GM19324 (cell line): ENCODE results near the gene CYP2J2.
"Not testable (repeated sequence)": the region's sequence is repeated elsewhere in the genome, so short reads cannot be mapped to it uniquely, and the experiment has no call there.

ENCODE experiments used
- ATAC-seq: cut with Tn5 transposase; IDR thresholded peaks from one replicate; pipeline ENCODE4 v1.9.1; 2021; ENCODE audit warnings: mild to moderate bottlenecking, moderate library complexity; ENCODE audit not compliant: unreplicated experiment, low FRiP score

The CYP2J2 gene

DNA sequence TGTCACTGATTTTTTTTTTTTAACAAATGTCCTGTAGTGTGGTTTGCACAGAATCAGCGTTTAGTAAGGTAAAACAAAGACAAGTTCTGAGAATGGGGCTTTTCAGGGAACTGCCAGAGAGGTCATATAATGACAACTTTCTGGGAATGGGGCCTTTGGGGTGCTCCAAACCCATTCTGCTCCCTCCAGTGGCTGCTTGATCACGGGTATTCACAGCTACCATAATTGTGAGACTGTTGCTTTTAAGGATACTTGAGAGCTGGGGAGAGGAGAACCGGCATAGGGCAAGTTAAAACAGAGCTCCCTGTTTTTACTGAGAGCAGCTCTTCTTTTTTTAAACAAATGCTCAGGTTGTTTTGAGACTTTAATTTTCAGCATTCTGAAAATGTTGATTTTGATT, 48.2 kb downstream of the CYP2J2 start:
- ATAC-seq = no peak

DNA sequence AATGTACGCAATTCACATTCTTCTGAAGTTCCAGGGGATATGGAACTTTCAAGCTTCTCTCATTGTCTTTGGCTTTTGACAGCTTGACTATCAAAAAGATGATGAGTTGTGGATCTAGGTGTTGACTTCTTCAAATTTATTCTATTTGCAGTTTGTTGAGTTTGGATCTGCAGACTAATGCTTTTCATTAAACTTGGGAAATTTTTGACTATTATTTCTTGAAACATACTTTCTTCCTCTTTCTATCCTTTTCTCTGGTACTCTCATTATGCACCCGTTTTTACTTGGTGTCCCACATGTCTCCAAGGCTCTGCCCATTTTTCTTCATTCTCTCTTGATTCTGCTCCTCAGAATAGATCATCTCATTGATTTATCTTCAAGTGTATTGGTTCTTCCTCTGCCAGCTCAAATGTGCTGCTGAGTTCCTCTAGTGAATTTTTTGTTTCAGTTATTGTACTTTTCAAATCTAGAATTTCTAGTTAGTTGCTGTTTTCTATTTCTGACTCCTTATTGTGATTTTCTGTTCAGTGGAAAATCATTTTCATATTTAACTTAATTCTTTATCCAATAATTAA, 49.4 kb downstream of the CYP2J2 start:
- no peak for ATAC-seq

DNA sequence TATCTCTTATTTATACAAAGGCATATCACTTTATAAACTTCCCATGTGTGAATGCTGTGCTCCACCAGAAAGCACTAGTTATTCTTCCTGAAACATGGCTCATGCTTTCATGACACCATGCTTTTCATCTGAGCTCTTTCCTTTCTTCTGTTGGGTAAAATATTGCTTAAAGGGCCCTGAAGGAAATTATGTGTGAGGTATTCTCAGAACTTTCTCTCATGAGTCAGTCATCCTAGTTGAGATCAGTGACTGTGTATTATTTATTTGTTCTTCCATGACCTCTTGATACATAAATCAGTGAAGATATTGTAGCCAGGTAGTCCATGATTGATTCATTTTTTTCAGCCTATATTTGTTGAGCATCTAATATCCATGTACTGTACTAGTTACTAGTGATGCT, 54.8 kb downstream of the CYP2J2 start:
- ATAC-seq = no peak

DNA sequence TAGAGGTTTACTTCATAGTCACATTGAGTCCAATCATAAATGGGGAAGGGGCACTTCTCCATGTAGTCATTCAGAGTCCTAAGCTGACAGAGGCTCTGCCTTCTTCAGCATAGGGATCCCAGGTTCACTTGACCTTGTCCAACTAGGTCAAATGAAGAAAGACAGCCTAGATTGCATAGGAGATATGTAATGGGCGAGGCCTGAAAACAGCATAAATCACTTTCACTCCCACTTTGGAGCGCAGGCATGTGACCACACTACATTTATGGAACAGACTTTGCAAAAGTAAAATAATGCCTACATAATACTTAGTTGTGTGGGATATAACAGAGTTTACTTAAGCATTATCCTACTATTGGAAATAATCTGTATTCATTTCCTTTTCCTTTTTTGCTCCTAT, 60.1 kb downstream of the CYP2J2 start:
- no peak for ATAC-seq

DNA sequence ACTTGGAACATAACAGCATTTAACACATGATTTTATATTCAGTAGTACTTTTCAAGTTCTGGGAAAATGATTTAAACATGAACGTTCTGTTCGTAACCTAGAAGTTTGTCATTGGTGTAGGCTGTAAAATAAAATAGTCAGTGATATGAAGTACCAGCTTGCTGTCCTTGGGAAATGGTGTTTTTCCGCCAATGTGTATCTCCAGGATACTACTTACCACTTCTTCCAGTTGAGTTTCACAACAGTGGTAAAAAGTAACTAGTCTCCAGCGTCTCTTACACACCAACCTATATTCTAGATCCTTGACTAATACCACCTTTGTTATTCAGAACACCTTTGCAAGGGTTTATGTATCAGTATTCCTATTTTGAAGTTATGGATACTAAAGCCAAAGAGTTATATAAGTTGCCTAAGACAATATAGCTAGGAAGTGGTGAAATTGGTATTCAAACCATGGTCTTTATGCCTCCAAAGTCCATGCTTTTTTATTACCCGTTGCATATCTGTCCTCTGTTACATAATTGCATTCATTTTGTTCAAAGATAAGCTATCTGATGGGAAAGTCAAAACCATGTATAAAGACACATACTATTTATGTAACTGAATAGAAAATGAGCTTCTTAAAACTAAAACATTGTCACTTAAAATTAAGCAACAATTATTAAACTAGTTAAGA, 68.8 kb downstream of the CYP2J2 start:
- no peak for ATAC-seq

DNA sequence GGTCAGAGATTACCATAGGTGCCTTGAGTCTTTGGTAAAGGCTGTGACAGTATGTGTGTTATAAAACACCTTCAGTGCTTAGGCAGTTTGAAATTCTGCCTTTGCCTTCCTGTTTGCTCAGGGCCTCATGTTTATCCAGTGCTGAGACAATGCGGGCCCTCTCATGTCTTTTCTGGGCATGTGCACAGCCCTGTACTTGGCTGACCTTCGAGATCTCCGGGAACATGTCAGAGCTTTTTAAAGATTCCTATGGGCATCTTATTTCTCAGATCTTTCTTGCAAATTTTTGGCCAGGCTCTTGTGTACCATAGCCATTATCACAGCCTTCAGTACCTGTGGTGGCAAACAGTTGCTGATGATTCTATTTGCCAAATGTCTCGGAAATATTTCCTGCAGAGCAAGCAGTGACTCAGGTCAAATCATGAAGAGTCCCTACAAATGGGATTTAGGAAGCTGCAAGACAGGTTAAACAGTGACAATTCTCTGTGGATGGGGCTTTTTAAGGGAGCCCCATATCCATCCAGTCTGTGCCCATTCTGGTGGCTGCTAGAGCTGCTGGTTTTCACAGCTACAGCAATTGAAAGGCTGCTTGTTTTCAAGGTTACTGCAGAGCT, 69.7 kb downstream of the CYP2J2 start:
- ATAC-seq = no peak

DNA sequence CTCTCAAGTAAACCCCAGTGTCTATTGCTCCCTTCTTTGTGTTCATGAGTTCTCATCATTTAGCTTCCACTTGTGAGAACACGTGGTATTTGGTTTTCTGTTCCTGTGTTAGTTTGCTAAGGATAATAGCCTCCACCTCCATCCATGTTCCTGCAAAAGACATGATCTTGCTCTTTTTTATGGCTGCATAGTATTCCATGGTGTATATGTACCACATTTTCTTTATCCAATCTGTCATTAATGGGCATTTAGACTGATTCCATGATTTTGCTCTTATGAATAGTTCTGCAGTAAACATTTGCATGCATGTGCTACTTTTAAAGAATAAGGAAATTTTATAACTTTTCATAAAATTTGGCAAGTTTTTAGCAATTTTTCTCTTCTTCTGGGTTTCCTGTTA, 71.3 kb downstream of the CYP2J2 start:
- ATAC-seq = not testable (repeated sequence)

DNA sequence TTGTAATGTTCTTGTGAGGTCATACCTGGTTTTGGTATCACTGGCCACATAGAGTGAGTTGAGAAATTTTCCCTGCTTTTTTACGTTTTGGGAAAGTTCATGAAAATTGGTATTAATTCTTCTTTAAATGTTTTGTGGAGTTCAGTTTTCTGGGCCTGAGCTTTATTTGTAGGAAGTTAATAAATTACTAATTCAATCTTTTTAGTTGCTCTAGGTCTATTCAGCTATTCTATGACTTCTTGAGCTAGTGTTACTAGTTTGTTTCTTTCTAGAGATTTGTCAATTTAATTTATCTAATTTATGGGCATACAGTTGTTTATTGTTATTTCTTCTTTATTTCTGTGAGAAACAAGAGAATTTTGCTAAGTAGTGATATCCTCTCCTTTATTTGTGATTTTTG, 74.5 kb downstream of the CYP2J2 start:
- ATAC-seq = no peak

DNA sequence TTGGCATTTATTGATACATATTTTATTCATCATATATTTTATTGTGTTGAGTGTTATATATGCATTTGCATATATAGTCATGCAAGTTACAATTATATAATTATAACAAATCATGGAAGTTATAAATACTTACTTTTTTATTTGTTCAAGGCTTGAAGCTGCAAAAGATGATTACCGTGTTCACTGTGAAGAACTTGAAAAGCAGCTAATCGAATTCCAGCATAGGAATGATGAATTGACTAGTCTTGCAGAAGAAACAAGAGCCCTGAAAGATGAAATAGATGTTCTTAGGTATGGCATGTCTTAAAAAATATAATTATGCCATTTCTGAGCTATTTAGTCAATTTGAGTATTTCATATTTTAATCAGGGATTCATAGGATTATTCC, 79.7 kb downstream of the CYP2J2 start:
- ATAC-seq = no peak

DNA sequence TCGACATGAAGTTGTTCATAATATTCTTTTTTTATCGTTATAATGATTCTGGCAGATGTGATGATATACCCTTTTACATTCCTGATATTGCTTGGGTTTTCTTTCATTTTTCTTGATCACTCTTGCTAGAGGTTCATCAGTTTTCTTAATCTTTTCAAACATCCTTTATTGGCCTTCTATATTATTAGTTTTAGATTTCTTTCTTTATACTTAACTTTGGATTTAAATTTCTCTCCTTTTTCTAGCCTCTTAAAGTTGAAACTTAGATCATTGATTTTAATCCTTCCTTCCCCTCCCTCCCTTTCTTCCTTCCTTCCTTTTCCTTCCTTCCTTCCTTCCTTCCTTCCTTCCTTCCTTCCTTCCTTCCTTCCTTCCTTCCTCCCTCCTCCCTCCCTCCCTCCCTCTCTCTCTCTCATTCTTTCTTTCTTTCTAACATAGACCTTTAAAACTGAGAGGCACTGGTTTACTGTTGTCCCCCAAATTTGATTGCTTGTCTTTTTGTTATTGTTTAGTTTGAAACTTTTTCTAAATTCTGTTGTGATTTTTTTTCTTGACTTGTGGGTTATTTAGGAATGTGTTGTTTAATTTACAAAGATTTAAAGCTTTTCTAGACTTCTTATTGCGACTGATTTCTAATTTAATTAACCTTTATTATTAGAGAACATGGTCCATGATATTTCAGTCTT, 80.2 kb downstream of the CYP2J2 start:
- no peak for ATAC-seq

DNA sequence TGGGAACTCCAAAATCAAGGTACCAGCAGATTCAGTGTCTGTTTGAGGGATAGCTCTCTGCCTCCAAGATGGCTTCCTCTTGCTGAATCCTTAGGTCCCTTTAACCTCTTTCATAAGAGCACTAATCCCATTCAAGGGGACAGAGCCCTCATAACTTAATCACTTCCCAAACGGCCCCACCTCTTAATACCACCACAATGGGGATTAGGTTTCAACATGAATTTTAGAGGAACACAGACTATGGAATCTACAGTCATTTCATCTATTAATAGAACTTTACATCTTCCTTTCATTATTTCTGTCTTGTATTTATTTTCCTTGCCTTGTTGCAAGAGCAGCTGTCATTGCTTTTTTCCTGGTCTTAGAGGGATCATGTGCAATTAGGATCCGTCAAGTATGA, 81.5 kb downstream of the CYP2J2 start:
- no peak for ATAC-seq
